ENCODE data around the gene ANXA10. TPM values are rescaled to one million over a fixed set of nuclear protein-coding genes. Genes with fewer than 3 reads are reported as not detected.
A peak's percentile ranks its signal among the peaks of the same experiment; 100 is the strongest.
"Not testable (repeated sequence)": the region's sequence is repeated elsewhere in the genome, so short reads cannot be mapped to it uniquely, and the experiment has no call there.

Gene ANXA10
- total and polyA plus RNA-seq, 4 experiments from 2014 or later: not detected

DNA sequence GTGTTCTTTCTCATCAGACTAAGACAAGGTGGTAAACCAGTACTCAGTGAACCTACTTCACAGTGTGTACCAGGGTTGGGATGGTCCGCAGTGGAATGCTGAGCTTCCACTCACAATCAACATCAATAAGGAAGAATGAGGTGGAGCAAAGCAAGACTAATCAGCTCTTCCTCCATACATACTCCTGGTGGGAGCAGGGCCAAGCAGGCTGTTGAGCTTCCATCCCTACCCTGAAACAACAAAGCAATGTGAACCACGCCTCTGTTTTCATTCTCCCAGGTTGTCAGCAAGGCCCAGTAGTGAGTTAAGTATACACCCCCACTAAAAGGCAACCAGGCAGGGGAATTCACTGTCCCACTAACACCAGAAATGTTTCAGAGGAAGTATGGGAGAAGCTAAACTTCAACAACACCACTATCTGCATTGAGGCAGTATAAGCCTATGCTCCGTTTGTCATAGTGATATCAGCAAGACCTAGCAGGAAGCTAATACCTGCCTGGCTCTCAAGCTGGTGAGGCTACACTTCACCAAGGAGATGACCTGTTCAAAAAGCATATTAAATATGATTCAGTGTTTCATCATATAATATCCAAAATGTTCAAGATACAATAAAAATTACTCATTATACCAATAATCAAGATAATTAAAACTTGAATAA lies 116.7 kb downstream of the ANXA10 start:
- Histone ChIP-seq H3K4me3 (ENCODE audit: low read length in 2 of 2) (no peak overlapping the region), H3K9me3 (ENCODE audit: control insufficient read depth in 1 of 2, low read length in 2 of 2) (peaks cover 0 to 2% of the 10 kb centered on the region in 2 donors), H3K27ac (ENCODE audit: low read depth, low read length) (no peak overlapping the region), H3K36me3 (ENCODE audit: insufficient read depth, low read length) (no peaks in the 10 kb centered on the region), H3K27me3 (ENCODE audit: insufficient read depth, low read length) (no peaks in the 10 kb centered on the region), H3K4me1 (ENCODE audit: insufficient read depth, low read length) (no peaks in the 10 kb centered on the region)
- intact Hi-C loops (cut with micrococcal nuclease): no loop called here
- Mint-ChIP-seq H3K36me3 (peaks cover 15 to 50% of the 10 kb centered on the region in 2 donors), H3K27me3 (no peaks in the 10 kb centered on the region), H3K27ac (no peak overlapping the region), H3K9me3 (peaks cover 4 to 37% (median 22%) of the 10 kb centered on the region in 8 donors), H3K4me3 (no peak overlapping the region), H3K4me1 (no peaks in the 10 kb centered on the region)
- ChIA-PET CTCF (ENCODE audit: partially characterized antibody) (no interaction called here), POLR2A (ENCODE audit: partially characterized antibody) (no interaction called here)
- DNase-seq: no peak

DNA sequence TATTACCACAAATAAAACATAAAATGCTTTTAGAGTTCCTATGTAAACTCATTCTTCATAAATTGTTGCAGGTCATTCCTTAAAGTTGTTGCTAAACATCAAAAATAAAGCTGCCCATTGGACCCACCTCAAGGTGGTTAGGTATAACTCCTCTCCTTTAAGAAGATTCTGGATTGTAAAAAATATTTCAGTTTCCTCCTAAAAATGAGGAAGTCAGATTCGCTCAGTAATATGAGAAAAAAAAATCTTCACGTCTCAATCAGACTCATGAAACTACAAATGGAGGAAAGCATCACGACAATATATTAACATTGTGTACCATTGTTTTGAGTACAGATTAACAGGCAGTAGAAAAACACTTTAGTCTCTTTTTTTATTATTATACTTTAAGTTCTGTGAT lies 120.3 kb downstream of the ANXA10 start:
- POLR2A ChIA-PET (ENCODE audit: partially characterized antibody): no interaction called here
- peaks cover 48 to 69% of the 10 kb centered on the region in 2 donors for H3K36me3 Mint-ChIP-seq

DNA sequence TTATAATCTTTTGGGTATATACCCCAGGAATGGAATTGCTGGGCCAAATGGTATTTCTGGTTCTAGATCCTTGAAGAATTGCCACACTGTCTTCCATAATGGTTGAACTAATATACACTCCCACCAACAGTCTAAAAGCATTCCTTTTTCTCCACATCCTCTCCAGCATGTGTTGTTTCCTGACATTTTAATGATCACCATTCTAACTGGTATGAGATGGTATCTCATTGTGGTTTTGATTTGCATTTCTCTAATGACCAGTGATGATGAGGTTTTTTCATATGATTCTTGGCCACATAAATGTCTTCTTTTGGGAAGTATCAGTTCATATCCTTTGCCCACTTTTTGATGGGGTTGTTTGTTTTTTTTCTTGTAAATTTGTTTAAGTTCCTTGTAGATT lies 121.2 kb downstream of the ANXA10 start:
- H3K4me3 Mint-ChIP-seq; DNase-seq; intact Hi-C loops (cut with micrococcal nuclease); H3K9me3 ChIP-seq (ENCODE audit: control insufficient read depth in 1 of 2, low read length in 2 of 2); H3K27ac Mint-ChIP-seq; H3K27me3 ChIP-seq (ENCODE audit: insufficient read depth, low read length); POLR2A ChIA-PET (ENCODE audit: partially characterized antibody); H3K4me1 Mint-ChIP-seq; H3K4me1 ChIP-seq (ENCODE audit: insufficient read depth, low read length); CTCF ChIA-PET (ENCODE audit: partially characterized antibody); H3K36me3 ChIP-seq (ENCODE audit: insufficient read depth, low read length); H3K4me3 ChIP-seq (ENCODE audit: low read length in 2 of 2); H3K27me3 Mint-ChIP-seq; H3K27ac ChIP-seq (ENCODE audit: low read depth, low read length): not testable (repeated sequence)
- Mint-ChIP-seq H3K9me3 (peaks cover 2 to 34% (median 20%) of the 10 kb centered on the region in 8 donors), H3K36me3 (peaks cover 54 to 70% of the 10 kb centered on the region in 2 donors)

More for the DNA sequence above, 120.3 kb downstream of the ANXA10 start:
- H3K27me3 Mint-ChIP-seq: no peaks in the 10 kb centered on the region
- H3K4me1 ChIP-seq (ENCODE audit: insufficient read depth, low read length): no peaks in the 10 kb centered on the region
- no peaks in the 10 kb centered on the region for H3K27me3 ChIP-seq (ENCODE audit: insufficient read depth, low read length)
- no peaks in the 10 kb centered on the region for H3K9me3 ChIP-seq (ENCODE audit: control insufficient read depth in 1 of 2, low read length in 2 of 2)
- peaks cover 2 to 34% (median 19%) of the 10 kb centered on the region in 8 donors for H3K9me3 Mint-ChIP-seq
- CTCF ChIA-PET (ENCODE audit: partially characterized antibody): no interaction called here
- H3K4me3 Mint-ChIP-seq: no peak overlapping the region
- H3K36me3 ChIP-seq (ENCODE audit: insufficient read depth, low read length): no peaks in the 10 kb centered on the region
- intact Hi-C loops (cut with micrococcal nuclease): no loop called here
- H3K27ac ChIP-seq (ENCODE audit: low read depth, low read length): no peak overlapping the region
- H3K4me1 Mint-ChIP-seq: no peaks in the 10 kb centered on the region
- no peak overlapping the region for H3K27ac Mint-ChIP-seq
- DNase-seq: no peak
- no peak overlapping the region for H3K4me3 ChIP-seq (ENCODE audit: low read length in 2 of 2)

DNA sequence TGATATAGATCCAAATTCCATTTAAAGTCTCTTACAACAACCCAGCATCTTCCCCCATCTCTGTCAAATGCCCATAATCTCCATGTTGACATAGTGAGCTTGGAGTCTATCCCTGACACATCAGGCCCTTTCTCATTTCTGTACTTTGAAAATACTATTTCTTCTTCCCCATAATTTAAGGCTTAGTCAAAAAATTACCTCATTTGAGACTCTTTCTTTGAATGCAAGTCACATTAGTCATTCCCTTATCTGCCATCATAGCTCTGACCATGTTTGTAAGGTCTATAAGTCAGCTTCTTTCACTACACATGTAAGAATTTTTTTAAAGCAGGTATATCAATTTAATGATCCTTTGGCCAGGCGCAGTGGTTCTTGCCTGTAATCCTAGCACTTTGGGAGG lies 126.3 kb downstream of the ANXA10 start:
- H3K27ac ChIP-seq (ENCODE audit: low read depth, low read length): no peak overlapping the region
- no peaks in the 10 kb centered on the region for H3K27me3 ChIP-seq (ENCODE audit: insufficient read depth, low read length)
- H3K4me3 ChIP-seq (ENCODE audit: low read length in 2 of 2): no peak overlapping the region
- H3K4me1 ChIP-seq (ENCODE audit: insufficient read depth, low read length): no peaks in the 10 kb centered on the region
- intact Hi-C loops (cut with micrococcal nuclease): no loop called here
- DNase-seq: no peak
- no peaks in the 10 kb centered on the region for H3K9me3 ChIP-seq (ENCODE audit: control insufficient read depth in 1 of 2, low read length in 2 of 2)
- Mint-ChIP-seq H3K27me3 (no peaks in the 10 kb centered on the region), H3K27ac (no peak overlapping the region), H3K9me3 (peaks cover 2 to 23% (median 13%) of the 10 kb centered on the region in 8 donors), H3K36me3 (peaks cover 82 to 90% of the 10 kb centered on the region in 2 donors), H3K4me3 (no peak overlapping the region), H3K4me1 (peaks cover 0 to 10% (median 4%) of the 10 kb centered on the region in 4 donors)
- H3K36me3 ChIP-seq (ENCODE audit: insufficient read depth, low read length): peaks cover 13% of the 10 kb centered on the region
- ChIA-PET CTCF (ENCODE audit: partially characterized antibody) (no interaction called here), POLR2A (ENCODE audit: partially characterized antibody) (no interaction called here)

DNA sequence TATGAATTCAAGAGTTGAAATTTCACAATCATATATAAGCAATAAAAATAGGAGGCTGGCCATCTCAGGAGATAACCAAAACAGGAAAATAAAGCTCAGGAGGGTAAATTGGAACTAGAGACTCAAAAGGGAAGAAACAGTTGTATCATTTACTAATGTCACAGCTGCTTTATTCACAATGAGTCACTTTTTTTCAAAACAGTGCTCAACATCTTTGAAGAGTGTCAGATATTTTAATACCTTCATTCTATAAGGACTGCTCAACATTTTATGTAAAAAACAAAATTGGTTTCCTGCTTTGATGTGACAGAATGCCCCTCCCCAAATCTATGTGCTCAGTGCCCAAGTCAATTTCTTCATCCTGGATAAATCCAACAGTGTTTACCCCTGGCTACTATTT lies 128.6 kb downstream of the ANXA10 start:
- DNase-seq: no peak
- Histone ChIP-seq H3K27me3 (ENCODE audit: insufficient read depth, low read length) (no peaks in the 10 kb centered on the region), H3K9me3 (ENCODE audit: control insufficient read depth in 1 of 2, low read length in 2 of 2) (no peaks in the 10 kb centered on the region), H3K27ac (ENCODE audit: low read depth, low read length) (no peak overlapping the region), H3K36me3 (ENCODE audit: insufficient read depth, low read length) (peaks cover 13% of the 10 kb centered on the region), H3K4me3 (ENCODE audit: low read length in 2 of 2) (no peak overlapping the region), H3K4me1 (ENCODE audit: insufficient read depth, low read length) (no peaks in the 10 kb centered on the region)
- Mint-ChIP-seq H3K36me3 (peaks cover 82 to 86% of the 10 kb centered on the region in 2 donors), H3K27me3 (no peaks in the 10 kb centered on the region), H3K4me1 (peaks cover 0 to 10% (median 4%) of the 10 kb centered on the region in 4 donors), H3K4me3 (no peak overlapping the region), H3K27ac (peak overlapping the region in 3 of 7 donors; percentile 37 to 69 (median 59)), H3K9me3 (peaks cover 0 to 7% (median 2%) of the 10 kb centered on the region in 8 donors)
- intact Hi-C loops (cut with micrococcal nuclease): no loop called here
- CTCF ChIA-PET (ENCODE audit: partially characterized antibody): no interaction called here
- POLR2A ChIA-PET (ENCODE audit: partially characterized antibody): no interaction called here

DNA sequence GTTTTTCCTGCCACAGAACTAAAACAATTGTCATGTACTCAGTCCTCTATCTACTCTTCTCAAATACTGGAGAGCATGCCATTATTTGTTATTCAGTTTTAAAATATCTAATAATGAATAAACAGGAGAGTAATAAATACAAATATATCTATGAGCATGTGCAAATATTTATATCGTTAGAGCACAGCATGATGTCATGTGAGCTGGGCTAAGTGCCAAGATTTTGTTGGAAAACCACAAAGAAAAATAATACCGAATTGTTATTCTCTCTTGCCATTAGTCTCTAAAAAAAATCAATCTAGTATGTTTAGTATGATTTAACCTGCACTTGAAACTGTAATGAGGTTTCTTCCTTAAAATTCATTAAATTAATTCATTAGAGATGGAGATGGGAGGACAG lies 129.0 kb downstream of the ANXA10 start:
- Histone ChIP-seq H3K36me3 (ENCODE audit: insufficient read depth, low read length) (peaks cover 13% of the 10 kb centered on the region), H3K27ac (ENCODE audit: low read depth, low read length) (no peak overlapping the region), H3K4me3 (ENCODE audit: low read length in 2 of 2) (no peak overlapping the region), H3K27me3 (ENCODE audit: insufficient read depth, low read length) (no peaks in the 10 kb centered on the region), H3K9me3 (ENCODE audit: control insufficient read depth in 1 of 2, low read length in 2 of 2) (no peaks in the 10 kb centered on the region), H3K4me1 (ENCODE audit: insufficient read depth, low read length) (no peaks in the 10 kb centered on the region)
- Mint-ChIP-seq H3K9me3 (peaks cover 0 to 7% (median 2%) of the 10 kb centered on the region in 8 donors), H3K4me1 (peaks cover 0 to 10% (median 4%) of the 10 kb centered on the region in 4 donors), H3K27ac (peak overlapping the region in 1 of 7 donors; percentile 69), H3K27me3 (no peaks in the 10 kb centered on the region), H3K4me3 (no peak overlapping the region), H3K36me3 (peaks cover 82% of the 10 kb centered on the region in 2 donors)
- no peak for DNase-seq
- CTCF ChIA-PET (ENCODE audit: partially characterized antibody): no interaction called here
- intact Hi-C loops (cut with micrococcal nuclease): no loop called here
- POLR2A ChIA-PET (ENCODE audit: partially characterized antibody): no interaction called here

All from CD4-positive, alpha-beta memory T cell (primary cell).